Measurements from ENCODE around the gene TTLL4.

DNA sequence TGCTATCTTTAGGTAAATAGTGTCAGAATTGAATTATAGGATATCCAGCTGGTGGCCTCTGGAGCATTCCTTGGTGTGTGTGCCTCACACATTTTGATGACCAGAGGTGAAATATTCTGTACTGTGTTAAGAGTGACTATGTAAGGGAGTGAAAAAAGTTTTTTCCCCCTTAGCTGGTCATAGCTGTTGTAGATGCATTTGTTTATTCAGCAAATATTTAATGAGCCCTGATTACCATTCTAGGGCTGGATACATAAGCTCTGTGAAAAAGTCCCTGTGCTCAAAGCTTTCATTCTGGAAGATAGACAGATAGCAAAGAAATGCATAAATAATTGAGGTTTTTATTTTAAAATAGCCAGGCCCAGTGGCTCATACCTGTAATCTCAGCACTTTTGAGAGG, 10.9 kb downstream of the TTLL4 start:
- TF ChIP-seq, protein P1, sequence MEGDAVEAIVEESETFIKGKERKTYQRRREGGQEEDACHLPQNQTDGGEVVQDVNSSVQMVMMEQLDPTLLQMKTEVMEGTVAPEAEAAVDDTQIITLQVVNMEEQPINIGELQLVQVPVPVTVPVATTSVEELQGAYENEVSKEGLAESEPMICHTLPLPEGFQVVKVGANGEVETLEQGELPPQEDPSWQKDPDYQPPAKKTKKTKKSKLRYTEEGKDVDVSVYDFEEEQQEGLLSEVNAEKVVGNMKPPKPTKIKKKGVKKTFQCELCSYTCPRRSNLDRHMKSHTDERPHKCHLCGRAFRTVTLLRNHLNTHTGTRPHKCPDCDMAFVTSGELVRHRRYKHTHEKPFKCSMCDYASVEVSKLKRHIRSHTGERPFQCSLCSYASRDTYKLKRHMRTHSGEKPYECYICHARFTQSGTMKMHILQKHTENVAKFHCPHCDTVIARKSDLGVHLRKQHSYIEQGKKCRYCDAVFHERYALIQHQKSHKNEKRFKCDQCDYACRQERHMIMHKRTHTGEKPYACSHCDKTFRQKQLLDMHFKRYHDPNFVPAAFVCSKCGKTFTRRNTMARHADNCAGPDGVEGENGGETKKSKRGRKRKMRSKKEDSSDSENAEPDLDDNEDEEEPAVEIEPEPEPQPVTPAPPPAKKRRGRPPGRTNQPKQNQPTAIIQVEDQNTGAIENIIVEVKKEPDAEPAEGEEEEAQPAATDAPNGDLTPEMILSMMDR (conservative IDR thresholded peaks at IDR 0.05; ENCODE audit: low read depth in 2 of 2) = no peak
- TF ChIP-seq JUNB (IDR thresholded peaks at IDR 0.05; ENCODE audit: unreplicated experiment) (no peak), EZH2 (IDR thresholded peaks at IDR 0.05; ENCODE audit: low read depth, unreplicated experiment) (no peak), EZH2phosphoT487 (IDR thresholded peaks at IDR 0.05; ENCODE audit: unreplicated experiment) (no peak), ZNF331 (CRISPR knock-in tag; IDR thresholded peaks at IDR 0.05; ENCODE audit: low read depth) (no peak), POLR2AphosphoS5 (IDR thresholded peaks at IDR 0.05; ENCODE audit: low read depth) (no peak), CREB1 (CRISPR knock-in tag; IDR thresholded peaks at IDR 0.05; ENCODE audit: low read depth) (no peak)
- TF ChIP-seq, protein P2, sequence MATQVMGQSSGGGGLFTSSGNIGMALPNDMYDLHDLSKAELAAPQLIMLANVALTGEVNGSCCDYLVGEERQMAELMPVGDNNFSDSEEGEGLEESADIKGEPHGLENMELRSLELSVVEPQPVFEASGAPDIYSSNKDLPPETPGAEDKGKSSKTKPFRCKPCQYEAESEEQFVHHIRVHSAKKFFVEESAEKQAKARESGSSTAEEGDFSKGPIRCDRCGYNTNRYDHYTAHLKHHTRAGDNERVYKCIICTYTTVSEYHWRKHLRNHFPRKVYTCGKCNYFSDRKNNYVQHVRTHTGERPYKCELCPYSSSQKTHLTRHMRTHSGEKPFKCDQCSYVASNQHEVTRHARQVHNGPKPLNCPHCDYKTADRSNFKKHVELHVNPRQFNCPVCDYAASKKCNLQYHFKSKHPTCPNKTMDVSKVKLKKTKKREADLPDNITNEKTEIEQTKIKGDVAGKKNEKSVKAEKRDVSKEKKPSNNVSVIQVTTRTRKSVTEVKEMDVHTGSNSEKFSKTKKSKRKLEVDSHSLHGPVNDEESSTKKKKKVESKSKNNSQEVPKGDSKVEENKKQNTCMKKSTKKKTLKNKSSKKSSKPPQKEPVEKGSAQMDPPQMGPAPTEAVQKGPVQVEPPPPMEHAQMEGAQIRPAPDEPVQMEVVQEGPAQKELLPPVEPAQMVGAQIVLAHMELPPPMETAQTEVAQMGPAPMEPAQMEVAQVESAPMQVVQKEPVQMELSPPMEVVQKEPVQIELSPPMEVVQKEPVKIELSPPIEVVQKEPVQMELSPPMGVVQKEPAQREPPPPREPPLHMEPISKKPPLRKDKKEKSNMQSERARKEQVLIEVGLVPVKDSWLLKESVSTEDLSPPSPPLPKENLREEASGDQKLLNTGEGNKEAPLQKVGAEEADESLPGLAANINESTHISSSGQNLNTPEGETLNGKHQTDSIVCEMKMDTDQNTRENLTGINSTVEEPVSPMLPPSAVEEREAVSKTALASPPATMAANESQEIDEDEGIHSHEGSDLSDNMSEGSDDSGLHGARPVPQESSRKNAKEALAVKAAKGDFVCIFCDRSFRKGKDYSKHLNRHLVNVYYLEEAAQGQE (IDR thresholded peaks at IDR 0.05; ENCODE audit: unreplicated experiment) = no peak
- TF ChIP-seq, protein P3, sequence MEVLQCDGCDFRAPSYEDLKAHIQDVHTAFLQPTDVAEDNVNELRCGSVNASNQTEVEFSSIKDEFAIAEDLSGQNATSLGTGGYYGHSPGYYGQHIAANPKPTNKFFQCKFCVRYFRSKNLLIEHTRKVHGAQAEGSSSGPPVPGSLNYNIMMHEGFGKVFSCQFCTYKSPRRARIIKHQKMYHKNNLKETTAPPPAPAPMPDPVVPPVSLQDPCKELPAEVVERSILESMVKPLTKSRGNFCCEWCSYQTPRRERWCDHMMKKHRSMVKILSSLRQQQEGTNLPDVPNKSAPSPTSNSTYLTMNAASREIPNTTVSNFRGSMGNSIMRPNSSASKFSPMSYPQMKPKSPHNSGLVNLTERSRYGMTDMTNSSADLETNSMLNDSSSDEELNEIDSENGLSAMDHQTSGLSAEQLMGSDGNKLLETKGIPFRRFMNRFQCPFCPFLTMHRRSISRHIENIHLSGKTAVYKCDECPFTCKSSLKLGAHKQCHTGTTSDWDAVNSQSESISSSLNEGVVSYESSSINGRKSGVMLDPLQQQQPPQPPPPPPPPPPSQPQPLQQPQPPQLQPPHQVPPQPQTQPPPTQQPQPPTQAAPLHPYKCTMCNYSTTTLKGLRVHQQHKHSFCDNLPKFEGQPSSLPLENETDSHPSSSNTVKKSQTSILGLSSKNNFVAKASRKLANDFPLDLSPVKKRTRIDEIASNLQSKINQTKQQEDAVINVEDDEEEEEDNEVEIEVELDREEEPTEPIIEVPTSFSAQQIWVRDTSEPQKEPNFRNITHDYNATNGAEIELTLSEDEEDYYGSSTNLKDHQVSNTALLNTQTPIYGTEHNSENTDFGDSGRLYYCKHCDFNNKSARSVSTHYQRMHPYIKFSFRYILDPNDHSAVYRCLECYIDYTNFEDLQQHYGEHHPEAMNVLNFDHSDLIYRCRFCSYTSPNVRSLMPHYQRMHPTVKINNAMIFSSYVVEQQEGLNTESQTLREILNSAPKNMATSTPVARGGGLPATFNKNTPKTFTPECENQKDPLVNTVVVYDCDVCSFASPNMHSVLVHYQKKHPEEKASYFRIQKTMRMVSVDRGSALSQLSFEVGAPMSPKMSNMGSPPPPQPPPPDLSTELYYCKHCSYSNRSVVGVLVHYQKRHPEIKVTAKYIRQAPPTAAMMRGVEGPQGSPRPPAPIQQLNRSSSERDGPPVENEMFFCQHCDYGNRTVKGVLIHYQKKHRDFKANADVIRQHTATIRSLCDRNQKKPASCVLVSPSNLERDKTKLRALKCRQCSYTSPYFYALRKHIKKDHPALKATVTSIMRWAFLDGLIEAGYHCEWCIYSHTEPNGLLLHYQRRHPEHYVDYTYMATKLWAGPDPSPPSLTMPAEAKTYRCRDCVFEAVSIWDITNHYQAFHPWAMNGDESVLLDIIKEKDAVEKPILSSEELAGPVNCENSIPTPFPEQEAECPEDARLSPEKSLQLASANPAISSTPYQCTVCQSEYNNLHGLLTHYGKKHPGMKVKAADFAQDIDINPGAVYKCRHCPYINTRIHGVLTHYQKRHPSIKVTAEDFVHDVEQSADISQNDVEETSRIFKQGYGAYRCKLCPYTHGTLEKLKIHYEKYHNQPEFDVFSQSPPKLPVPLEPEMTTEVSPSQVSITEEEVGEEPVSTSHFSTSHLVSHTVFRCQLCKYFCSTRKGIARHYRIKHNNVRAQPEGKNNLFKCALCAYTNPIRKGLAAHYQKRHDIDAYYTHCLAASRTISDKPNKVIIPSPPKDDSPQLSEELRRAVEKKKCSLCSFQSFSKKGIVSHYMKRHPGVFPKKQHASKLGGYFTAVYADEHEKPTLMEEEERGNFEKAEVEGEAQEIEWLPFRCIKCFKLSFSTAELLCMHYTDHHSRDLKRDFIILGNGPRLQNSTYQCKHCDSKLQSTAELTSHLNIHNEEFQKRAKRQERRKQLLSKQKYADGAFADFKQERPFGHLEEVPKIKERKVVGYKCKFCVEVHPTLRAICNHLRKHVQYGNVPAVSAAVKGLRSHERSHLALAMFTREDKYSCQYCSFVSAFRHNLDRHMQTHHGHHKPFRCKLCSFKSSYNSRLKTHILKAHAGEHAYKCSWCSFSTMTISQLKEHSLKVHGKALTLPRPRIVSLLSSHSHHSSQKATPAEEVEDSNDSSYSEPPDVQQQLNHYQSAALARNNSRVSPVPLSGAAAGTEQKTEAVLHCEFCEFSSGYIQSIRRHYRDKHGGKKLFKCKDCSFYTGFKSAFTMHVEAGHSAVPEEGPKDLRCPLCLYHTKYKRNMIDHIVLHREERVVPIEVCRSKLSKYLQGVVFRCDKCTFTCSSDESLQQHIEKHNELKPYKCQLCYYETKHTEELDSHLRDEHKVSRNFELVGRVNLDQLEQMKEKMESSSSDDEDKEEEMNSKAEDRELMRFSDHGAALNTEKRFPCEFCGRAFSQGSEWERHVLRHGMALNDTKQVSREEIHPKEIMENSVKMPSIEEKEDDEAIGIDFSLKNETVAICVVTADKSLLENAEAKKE (CRISPR knock-in tag; IDR thresholded peaks at IDR 0.05) = no peak

Measured in GM23338 (cell line).